Neural cell (in vitro differentiated cells): ENCODE measurements around the gene MTTP.

Experiments
- EP300 ChIP-seq: fragments of 450-650 bp; conservative IDR thresholded peaks from 2 replicates; pipeline ENCODE4 v1.6.1; 2014; ENCODE audit warnings: antibody characterized with exemption, mild to moderate bottlenecking, moderate library complexity; ENCODE audit not compliant: poor library complexity, severe bottlenecking
- EZH2 ChIP-seq: fragments of 200-600, 300-800 bp; shearing (Covaris generic), sonication (generic); IDR thresholded peaks from 2 replicates; pipeline ENCODE4 v1.6.1; 2014; ENCODE audit warnings: antibody characterized with exemption, low read length, borderline replicate concordance, mild to moderate bottlenecking; ENCODE audit not compliant: insufficient read depth, poor library complexity, severe bottlenecking
- MXI1 ChIP-seq: fragments of 450-650 bp; conservative IDR thresholded peaks from 2 replicates; pipeline ENCODE4 v1.6.1; 2014; ENCODE audit warnings: antibody characterized with exemption, mild to moderate bottlenecking; ENCODE audit not compliant: poor library complexity, severe bottlenecking
- POLR2AphosphoS5 ChIP-seq: IDR thresholded peaks from 2 replicates; pipeline ENCODE4 v1.6.1; 2012
- RAD21 ChIP-seq: fragments of 450-650 bp; conservative IDR thresholded peaks from 2 replicates; pipeline ENCODE4 v1.6.1; 2014; ENCODE audit warnings: antibody characterized with exemption, mild to moderate bottlenecking, moderate library complexity
- REST ChIP-seq: IDR thresholded peaks from 2 replicates; pipeline ENCODE4 v1.6.1; 2012; ENCODE audit warnings: borderline replicate concordance
- SMC3 ChIP-seq: fragments of 450-650 bp; conservative IDR thresholded peaks from 2 replicates; pipeline ENCODE4 v1.6.1; 2014; ENCODE audit warnings: antibody characterized with exemption, mild to moderate bottlenecking, moderate library complexity; ENCODE audit not compliant: poor library complexity
- TAF1 ChIP-seq: IDR thresholded peaks from 2 replicates; pipeline ENCODE4 v1.6.1; 2012; ENCODE audit warnings: low read depth
- TF ChIP-seq, protein P1 (sequence below): fragments of 450-650 bp; IDR thresholded peaks from 2 replicates; pipeline ENCODE4 v1.5.1; 2014; ENCODE audit warnings: antibody characterized with exemption, mild to moderate bottlenecking, moderate library complexity; ENCODE audit not compliant: poor library complexity, severe bottlenecking

DNA sequence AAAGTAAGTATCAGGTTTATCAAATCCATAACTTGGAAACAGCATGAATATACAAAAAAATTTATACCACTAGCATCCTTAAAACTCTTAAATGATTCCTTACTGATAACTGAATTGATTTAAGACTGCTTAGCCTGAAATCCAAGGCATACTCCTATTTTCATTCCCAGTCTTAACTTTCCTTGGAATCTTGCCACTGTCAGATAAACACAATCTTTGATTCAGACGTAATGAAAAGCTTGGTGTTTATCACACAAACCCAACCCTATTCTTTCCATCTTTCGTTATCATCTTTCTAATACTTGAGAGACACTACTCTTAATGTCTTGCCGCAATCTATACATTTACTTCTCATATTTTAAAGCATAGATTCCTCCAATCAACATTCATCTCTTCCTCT, 44.7 kb upstream of the MTTP start:
- TF ChIP-seq EZH2, result no peak
- TF ChIP-seq, protein P1, sequence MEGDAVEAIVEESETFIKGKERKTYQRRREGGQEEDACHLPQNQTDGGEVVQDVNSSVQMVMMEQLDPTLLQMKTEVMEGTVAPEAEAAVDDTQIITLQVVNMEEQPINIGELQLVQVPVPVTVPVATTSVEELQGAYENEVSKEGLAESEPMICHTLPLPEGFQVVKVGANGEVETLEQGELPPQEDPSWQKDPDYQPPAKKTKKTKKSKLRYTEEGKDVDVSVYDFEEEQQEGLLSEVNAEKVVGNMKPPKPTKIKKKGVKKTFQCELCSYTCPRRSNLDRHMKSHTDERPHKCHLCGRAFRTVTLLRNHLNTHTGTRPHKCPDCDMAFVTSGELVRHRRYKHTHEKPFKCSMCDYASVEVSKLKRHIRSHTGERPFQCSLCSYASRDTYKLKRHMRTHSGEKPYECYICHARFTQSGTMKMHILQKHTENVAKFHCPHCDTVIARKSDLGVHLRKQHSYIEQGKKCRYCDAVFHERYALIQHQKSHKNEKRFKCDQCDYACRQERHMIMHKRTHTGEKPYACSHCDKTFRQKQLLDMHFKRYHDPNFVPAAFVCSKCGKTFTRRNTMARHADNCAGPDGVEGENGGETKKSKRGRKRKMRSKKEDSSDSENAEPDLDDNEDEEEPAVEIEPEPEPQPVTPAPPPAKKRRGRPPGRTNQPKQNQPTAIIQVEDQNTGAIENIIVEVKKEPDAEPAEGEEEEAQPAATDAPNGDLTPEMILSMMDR, result no peak
- no peak for TF ChIP-seq SMC3
- TF ChIP-seq TAF1, result no peak
- no peak for TF ChIP-seq REST
- no peak for TF ChIP-seq EP300
- TF ChIP-seq MXI1, result no peak
- TF ChIP-seq RAD21, result no peak
- no peak for TF ChIP-seq POLR2AphosphoS5
